ENCODE data around the gene RPS21.

- TF ChIP-seq POLR2AphosphoS5 (IDR thresholded peaks at IDR 0.05; ENCODE audit: low read depth, low read length): no peak
- TF ChIP-seq SIN3A (IDR thresholded peaks at IDR 0.05; ENCODE audit: borderline replicate concordance, insufficient read depth, low read length): no peak
- no peak for TF ChIP-seq TAF1 (IDR thresholded peaks at IDR 0.05; ENCODE audit: borderline replicate concordance, insufficient read depth, low read length)
These were observed 36.4 kb downstream of the RPS21 start for GRCh38 chr20:62423326-62423706.

Data from PFSK-1 (cell line).